GM21529 (cell line): ENCODE measurements around the gene HGS.
A peak's percentile ranks its signal among the peaks of the same experiment; 100 is the strongest.
"Not testable (repeated sequence)": the region's sequence is repeated elsewhere in the genome, so short reads cannot be mapped to it uniquely, and the experiment has no call there.

Experiments used
- ATAC-seq: cut with Tn5 transposase; IDR thresholded peaks from one replicate; pipeline ENCODE4 v1.9.1; 2021; ENCODE audit not compliant: unreplicated experiment

The HGS gene

DNA sequence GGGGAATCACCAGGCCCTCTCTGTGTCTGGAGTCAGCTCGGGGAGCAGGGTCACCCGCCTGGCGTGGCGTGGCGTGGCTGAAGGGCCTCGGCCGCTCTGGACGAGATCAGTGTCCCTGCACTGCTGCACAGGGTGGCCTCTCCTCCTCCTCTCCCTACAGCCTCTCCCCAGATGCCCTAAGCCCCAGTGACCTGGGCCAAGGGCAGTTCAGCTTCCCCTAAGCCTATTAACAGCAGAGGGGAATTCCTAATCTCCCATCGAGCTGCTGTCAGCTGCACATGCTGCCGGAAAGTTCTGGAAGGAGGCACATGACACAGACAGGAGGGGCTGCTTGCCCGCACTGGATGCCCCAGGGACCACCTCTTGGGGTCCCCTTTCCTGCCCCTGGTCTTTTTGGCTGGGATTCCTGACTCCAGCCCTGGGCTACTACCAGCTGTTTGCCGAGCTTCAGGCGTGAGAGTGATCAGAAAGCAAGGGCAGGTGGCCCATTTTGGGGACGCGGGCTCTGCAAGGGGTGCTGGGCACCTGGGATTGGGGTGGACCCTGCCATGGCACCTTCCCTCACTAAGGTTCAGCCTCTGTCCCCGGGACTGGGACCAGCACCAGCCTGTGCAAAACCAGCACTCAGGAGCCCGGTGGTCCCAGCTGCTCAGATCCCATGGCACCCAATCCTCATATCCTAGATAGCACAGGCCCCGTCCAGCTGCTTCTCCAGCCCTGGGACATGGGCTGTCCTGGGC, 28.3 kb upstream of the HGS start:
- ATAC-seq, result no peak

DNA sequence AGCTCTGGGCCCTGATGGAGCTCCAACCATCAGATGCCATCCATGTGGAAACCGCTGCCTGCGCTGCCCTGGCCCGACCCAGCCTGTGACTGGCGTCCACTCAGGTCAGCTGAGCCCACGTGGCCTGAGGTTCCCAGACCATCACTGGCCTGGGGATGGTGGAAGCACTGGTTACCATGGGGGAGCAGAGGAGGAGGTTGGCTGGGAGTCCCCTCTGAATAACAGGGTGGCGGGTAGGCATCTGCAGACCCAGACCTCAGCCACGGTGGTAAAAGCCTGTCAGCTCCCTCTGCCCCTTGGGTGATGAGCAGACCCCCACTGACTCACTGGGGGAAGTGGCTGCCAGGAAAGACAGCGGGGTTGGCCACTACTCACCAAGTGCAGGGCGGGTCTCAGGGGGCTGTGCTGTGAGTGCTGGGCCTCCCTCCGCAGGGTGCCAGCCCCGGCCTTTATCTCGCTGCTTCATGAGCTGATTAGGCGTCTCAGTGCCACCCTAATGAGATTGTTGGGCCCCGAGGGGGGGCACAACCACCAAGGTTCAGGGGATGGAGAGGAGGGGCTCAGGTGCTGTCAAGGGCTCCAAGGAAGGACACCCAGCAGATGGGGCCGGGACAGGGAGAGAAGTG, 27.6 kb upstream of the HGS start, which contains the start of gene PDE6G:
Gene PDE6G (minus strand): TSS at position 425 of the 626 bp plus-strand sequence. CDS start 3,237 bp downstream, outside the sequence.
- no peak for ATAC-seq

DNA sequence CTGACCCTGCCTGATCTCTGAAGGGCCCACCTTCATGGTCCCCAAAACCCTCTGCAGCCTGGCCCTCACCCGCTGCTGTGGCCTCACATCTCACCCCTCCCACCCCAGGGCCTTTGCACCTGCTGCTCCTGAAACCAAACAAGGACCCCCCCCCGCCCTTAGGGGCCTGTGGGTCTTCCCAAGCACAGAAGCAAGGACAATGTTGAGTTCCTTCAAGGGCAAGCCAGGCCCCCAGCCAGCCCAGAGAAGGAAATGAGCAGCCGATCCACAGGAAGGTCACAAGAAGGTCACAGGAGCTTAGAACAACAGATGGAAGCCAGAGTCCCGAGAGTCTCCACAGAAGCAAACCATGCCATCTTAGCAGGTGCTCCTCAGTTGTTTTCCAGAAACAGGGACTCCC, 27.0 kb upstream of the HGS start:
- no peak for ATAC-seq

DNA sequence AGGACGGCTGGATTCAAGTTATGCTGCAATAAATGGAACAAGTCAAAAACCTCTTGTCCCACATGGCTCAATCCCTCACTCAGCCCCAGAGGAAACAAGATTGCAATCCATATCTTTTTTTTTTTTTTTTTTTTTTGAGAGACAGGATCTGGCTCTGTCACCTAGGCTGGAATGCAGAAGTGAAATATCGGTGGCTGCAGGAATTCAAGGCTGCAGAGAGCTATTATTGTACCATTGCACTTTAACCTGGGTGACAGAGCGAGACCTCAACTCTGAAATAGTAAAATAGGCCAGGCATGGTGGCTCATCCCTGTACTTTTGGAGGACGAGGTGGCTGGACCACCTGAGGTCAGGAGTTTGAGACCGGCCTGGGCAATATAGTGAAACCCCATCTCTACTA, 24.8 kb upstream of the HGS start:
- ATAC-seq, result no peak

DNA sequence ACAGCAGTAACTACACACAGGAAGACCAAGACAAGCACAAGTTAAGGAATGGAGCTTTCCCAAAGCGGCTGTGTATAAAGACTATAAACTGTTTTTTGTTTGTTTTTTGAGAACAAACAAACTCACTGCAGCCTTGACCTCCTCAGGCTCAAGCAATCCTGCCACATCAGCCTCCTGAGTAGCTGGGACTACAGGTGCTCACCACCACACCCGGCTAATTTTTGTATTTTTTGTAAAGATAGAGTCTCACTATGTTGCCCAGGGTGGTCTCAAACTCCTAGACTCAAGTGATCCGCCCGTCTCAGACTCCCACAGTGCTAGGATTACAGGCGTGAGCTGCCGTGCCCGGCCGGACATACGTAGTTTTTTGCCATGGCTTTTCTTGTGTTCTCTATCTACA, 23.4 kb upstream of the HGS start:
- ATAC-seq, result no peak

DNA sequence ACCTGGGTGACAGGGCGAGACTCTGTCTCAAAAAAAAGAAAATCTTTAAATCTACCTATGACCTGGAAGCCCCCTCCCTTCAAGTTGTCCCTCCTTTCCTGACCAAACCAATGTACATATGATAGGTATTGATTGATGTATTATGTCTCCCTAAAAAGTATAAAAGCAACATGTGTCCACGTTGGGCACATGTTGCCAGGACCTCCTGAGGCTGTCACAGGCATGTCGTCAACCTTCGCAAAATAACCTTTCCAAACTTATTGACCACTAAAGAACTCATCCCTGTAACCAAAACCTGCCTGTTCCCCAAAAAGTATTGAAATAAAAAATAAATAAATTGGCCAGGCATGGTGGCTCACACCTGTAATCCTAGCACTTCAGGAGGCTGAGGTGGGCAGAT, 21.8 kb upstream of the HGS start:
- no peak for ATAC-seq

DNA sequence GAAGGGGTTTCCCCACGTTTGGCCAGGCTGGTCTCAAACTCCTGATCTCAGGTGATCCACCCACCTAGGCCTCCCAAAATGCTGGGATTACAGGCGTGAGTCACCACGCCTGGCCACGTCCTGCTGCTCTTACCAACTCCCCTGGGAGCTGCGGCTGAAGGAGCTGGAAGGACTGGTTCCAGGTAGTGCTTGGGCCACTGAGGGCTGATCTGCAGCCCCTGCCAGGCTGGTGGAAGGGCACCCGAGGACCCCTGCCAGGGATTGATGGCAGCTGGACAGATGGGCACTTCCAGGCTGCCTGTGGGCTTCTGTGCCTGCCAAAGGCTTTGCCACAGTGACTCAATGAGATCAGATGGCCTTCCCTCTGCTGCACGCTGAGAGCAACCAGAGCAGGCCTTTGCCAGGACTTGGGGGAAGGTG, 19.8 kb upstream of the HGS start:
- ATAC-seq, result no peak

DNA sequence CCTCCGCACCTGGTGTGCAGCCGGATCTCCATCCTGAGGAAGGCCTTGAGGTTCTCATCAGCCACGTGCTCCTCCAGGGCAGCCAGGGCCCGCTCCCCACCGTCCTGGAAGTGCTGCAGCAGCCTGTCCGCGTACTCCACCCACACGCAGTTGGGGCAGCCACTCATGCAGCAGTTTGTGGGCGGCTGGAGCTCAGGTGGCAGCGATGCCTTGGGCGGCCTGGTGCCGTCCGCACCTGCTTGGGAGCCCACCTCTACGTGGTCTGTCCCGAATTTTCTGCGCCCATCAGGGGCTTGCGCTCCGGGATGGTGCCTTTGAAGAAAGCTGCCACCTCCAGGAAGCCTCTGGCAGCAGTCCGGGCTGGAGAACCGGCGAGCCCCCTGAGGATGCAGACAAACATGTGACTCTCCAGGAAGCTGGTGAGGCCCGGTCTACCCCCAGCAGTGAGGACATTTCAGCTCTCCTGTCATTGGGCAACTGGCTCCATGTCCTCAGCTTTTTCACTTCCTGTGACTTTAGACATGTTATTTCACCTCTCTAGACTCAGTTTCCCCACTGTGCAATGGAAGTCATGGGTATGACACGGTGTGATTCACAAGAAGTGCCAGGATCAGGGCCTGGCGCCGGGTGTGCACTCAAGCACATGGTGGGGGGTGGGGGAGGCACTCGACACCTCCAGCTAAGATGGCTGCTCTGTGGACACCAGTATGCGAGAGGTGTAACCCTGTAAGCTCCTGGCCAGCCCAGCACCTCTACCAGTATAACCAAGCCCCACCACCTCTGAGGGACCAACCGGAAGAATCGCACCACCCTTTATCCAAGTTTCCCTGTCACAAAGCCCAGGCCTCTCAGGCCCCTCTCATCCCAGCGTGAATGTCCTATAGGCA, 18.4 kb upstream of the HGS start:
- ATAC-seq, result peak; percentile 14

DNA sequence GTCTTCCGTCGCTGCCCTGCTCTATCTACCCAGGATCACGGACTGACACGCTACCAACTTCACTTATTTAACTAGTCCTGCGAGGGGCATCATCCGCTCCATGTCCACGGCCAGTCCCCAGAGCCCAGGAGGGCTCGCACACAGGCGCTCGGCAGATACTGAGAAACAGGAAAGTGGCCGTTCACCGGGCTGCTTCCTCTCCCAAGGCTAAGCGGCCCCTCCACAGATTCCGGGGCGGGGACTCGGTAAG, 17.8 kb upstream of the HGS start:
- ATAC-seq, result no peak

DNA sequence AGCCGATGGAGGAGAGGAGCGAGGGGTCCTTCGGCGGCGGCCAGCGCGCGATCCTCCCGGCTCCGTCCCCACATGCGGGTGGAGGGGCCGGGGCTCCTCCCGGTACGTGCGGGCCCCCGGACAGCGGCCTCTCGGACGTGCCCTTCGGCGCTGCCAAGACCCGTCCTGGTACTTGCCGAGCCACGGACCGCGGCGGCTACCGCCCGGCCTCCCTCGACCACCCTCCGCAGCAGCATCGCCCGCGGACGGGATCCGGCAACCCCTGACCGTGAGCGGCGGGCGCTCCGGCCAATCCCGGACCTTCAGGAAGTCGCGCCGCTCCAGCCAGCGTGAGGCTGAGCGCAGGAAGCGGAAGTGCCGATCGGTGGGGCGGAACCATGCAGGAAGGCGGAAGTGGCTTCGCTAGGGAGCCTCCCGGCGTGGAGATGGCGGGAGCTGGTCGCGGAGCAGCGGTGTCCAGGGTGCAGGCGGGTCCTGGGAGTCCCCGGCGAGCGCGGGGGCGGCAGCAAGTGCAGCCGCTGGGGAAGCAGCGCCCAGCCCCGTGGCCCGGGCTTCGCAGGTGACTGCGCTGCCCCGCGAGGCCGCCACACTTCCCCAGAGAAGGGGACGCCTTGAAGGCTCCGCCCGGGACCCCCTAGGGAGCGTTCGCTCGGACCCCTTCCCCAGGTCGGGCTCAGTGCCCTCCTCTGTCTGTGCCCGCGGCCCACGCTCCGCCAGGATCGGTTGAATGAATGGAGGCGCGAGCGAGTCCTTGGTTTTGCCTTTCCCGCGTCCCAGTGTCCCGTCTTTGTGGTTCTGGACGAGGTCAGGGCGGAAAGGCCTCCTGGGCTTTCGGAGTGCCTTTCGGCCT, 17.2 kb upstream of the HGS start, which contains the start of the genes CCDC137 and OXLD1:
Gene CCDC137 (plus strand): TSS at position 396 of the 850 bp plus-strand sequence. CDS start 30 bp downstream, at position 426.
Gene OXLD1 (minus strand): TSS at position 264 of the 850 bp plus-strand sequence. CDS start 28 bp downstream, at position 236.
- peak; percentile 88 for ATAC-seq

DNA sequence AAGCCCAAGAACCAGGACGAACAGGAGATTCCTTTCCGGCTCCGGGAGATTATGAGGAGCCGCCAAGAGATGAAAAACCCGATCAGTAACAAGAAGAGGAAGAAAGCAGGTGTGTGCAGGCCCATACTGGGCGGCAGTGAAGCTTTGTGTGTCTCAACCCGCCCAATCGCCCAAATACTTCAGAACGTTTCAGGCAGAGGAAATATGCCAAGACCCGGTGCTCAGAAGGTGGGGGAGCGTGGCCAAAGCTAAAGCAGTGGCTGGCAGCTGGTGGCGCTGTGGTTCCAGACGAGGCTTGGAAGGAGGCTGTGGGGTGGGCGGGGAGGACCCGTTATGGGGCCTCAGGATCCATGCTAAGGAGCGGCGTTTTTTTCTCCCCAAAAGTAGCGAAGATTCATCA, 16.1 kb upstream of the HGS start:
- ATAC-seq, result no peak

DNA sequence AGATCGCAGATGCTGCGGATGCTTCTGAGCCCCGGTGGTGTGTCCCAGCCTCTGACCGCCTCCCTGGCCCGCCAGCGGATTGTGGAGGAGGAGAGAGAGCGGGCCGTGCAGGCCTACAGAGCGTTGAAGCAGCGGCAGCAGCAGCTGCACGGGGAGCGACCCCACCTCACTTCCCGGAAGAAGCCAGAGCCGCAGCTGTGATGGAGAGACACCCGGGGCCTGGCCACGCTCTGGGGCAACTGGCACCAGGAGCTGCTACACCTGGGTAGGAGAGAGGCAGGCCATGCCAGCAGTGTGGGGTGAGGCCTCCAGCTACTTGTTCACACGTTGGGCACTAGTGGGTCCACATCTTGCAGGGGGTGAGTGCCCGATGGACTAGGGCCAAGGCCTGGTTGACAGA, 11.3 kb upstream of the HGS start:
- no peak for ATAC-seq

DNA sequence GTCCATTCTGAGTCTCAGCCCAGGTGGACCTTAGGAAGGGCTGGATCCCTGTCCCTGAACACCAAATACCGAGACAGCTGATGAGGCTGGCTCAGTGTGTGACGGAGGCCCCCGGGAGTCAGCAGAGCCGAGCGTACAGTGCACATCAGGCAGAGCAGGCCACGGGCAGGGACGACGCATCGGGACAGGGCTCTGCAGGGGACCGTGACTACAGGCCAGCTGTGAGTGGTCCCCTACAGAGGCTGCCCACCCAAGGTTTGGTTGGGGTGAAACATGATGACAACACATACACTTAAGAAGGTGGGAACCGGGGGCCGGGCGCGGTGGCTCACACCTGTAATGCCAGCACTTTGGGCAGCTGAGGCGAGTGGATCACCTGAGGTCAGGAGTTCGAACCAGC, 10.9 kb upstream of the HGS start:
- ATAC-seq, result no peak

DNA sequence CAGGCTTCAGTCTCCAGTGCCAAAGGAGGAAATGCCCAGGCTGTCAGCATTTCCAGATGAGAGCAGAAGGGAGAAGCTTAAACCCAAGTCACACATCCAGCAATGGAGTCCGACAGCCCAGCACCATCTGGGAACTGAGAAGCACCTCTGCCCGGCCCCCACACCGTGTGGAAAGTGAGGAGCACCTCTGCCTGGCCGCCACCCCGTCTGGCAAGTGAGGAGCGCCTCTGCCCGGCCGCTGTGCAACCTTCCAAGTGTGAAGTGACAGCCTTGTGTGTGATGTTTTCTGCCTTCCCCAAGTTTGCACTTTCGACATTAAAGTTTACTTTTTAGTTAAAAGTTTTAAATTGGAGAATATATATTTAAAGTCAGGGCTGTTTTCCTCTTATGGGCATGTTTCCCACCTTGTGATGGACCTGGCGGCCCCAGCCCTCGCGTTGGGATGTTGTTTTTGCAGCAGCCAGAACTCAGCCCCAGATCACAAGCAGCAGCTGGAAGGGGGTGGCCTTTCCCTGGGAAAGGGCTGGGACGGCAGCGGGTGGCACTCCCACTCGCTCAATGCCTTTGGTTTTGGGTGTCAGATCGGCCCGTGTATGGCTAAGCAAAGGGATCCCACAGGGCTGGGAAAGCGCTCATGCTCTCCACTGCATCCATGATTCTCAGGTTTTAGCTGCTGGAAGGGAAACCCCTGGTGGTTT, 10.1 kb upstream of the HGS start:
- ATAC-seq, result no peak

DNA sequence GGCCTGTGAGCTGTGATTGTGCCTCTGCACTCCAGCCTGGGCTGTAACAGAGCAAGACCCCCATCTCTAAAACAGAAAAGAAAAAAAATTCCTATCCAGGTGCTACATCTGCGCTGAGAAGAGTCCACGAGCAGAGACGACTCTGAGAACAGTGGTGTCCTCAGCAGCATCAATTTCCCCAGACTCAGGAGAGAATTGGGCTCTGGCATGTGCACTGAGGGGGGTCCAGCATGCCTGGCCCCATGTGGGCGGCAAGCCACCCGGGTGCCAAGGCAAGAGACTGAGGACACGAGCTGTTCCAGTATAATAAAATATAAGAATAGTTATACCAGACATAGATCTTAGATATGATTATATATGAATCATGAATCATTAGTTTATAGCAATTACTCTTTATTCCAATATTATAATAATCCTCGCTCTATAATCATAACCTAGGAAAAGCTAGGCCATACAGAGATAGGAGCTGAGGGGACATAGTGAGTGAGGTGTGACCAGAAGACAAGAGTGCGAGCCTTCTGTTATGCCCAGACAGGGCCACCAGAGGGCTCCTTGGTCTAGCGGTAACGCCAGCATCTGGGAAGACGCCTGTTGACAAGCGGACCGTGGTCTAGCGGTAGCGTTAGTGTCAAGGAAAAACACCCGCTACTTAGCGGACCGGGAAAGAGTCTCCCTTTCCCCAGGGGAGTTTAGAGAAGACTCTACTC, 8.1 kb upstream of the HGS start:
- ATAC-seq, result not testable (repeated sequence)

DNA sequence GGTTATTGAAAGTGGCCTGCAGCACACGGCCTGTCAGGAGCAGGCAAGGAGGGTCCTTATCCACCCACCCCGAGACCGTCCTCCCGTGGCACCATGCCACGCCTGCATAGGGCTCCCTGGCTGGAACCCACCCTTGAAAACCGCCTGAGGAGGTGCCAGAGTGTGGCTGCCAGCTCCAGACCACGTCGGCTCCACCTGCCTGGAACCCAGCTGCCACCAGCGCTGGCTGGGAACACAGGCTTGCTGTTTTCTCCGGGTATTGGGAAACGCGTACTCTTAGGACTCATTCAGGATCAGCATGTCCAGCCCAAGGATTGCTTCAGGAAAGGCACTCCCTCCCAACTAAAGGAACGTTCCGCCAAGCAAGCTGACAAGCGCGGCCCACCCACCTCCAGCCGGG, 6.9 kb upstream of the HGS start:
- ATAC-seq, result no peak

DNA sequence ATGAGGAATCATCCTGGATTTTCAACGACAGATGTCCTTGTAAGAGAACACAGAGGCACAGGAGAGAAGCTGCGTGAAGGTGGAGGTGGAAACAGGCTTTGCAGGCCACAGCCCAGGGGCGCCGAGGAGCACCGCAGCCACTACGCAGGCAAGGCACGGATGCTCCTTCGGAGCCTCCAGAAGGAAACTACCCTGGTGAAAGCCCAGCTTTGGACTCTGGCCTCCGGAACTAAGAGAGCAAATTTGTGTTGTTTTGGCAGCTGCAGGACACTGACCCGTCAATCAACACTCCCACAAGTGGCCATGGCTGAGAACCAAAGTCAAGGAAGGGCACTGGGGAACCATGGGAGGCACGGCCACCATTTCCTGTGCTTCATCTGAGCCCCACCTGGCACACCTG, 3.7 kb upstream of the HGS start:
- ATAC-seq, result no peak

DNA sequence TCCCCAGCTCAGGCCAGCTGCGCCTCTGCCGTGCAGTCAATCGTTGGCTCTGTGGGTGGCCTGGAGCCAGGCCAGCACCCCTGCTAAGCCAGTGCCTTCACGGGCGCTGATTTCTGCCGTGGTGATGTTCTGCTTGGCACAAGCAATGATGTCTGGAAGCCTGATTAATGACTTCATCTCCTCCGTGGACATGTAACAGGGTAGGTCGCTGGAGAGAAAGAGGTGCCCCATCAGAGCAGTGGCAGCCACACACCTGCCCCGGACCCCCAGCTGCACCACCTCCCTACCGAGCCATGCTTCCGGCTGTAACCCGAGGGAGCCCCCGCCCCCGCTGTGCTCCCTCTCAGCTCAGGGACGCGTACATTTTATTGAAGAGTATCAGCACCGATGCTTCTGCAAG, 2.1 kb upstream of the HGS start:
- no peak for ATAC-seq

DNA sequence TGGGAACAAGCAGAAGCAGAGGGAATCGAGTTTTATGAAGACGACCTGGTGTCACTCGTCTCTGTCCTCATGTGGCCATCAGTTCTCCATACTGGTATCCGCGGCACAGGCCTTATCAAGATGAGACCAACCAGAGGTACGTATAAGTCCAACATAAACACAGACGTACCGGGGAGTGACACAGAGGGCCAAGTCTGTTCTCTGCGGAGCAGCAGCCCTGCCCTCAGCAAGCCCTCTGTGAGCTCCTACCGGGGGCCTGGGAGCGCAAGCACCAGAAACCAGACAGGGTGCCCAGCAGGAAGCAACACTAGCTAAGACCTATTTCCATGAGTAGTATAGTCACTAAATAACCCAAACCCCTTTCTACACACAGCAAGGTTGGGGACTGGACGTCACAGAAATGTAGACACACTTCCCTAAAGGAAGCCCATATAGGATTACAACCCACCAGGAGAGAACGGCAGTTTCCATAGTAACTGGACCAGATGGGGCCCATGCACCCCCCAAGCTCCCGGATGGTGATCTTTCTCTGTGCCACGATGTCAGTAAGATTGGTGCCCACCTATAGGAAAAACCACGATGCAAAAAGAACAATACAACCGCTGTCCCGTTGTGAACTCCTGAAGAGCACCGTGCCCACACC, 1.1 kb upstream of the HGS start:
- no peak for ATAC-seq
